Fibroblast of skin of back (primary cell): ENCODE results near the gene OR2T12. TPM values are rescaled to one million over a fixed set of nuclear protein-coding genes. Genes with fewer than 3 reads are reported as not detected.
"Not testable (repeated sequence)": the region's sequence is repeated elsewhere in the genome, so short reads cannot be mapped to it uniquely, and the experiment has no call there.

ENCODE experiments used
- DNase-seq: peaks from one replicate; pipeline ENCODE4 v3.0.0-alpha.2; 2013
- polyA plus RNA-seq, 2 experiments: library from polyadenylated mRNA; unstranded; fragments of 120-200 nt; gene quantifications; one replicate each; pipeline ENCODE4 v1.2.1, GENCODE V29; 2013; ENCODE audit not compliant: insufficient read length in 2 of 2

Gene OR2T12
- not detected for polyA plus RNA-seq (2013, experiment 1 of 2; ENCODE audit: insufficient read length)
- not detected for polyA plus RNA-seq (2013, experiment 2 of 2; ENCODE audit: insufficient read length)

GRCh38 chr1:248303324-248303723 is at the start of gene OR2T12:
Gene OR2T12 (minus strand): TSS chr1:248303424. CDS start chr1:248295578, 7,846 bp downstream.
- no peak for DNase-seq

GRCh38 chr1:248348475-248348874 is 45.3 kb upstream of the OR2T12 start, which contains the start of gene OR14C36:
Gene OR14C36 (plus strand): TSS chr1:248348775. CDS start chr1:248348775, 0 bp downstream.
- no peak for DNase-seq

GRCh38 chr1:248343451-248343850 is 40.2 kb upstream of the OR2T12 start:
- DNase-seq = no peak

GRCh38 chr1:248324468-248324867 is 21.2 kb upstream of the OR2T12 start, which contains the start of gene OR2M7:
Gene OR2M7 (minus strand): TSS chr1:248324568. CDS start chr1:248324568, 0 bp downstream.
- no peak for DNase-seq

- no peak for DNase-seq
Measured at GRCh38 chr1:248316796-248317195, 13.6 kb upstream of the OR2T12 start.

- DNase-seq = not testable (repeated sequence)
Measured at GRCh38 chr1:248306740-248307139, 3.5 kb upstream of the OR2T12 start.

GRCh38 chr1:248306103-248306502 is 2.9 kb upstream of the OR2T12 start:
- DNase-seq = no peak

GRCh38 chr1:248305672-248306071 is 2.4 kb upstream of the OR2T12 start:
- DNase-seq = not testable (repeated sequence)

- no peak for DNase-seq
Measured at GRCh38 chr1:248288391-248288790, 14.8 kb downstream of the OR2T12 start.

GRCh38 chr1:248277876-248278275 is 25.3 kb downstream of the OR2T12 start, which contains the start of gene OR2T33:
Gene OR2T33 (minus strand): TSS chr1:248277976. CDS start chr1:248273814, 4,162 bp downstream.
- no peak for DNase-seq

GRCh38 chr1:248273225-248273624 is 30.0 kb downstream of the OR2T12 start:
- DNase-seq = not testable (repeated sequence)

- no peak for DNase-seq
Measured at GRCh38 chr1:248268178-248268577, 35.0 kb downstream of the OR2T12 start.

GRCh38 chr1:248259309-248259708 is 43.9 kb downstream of the OR2T12 start:
- DNase-seq = not testable (repeated sequence)

GRCh38 chr1:248243204-248243603 is 60.0 kb downstream of the OR2T12 start:
- DNase-seq = peak; percentile 19
